ENCODE measurements around the gene TGIF1. TPM values are rescaled to one million over a fixed set of nuclear protein-coding genes. Genes with fewer than 3 reads are reported as not detected.

The TGIF1 gene
- total and polyA plus RNA-seq, 10 of the 15 experiments (the other 5 are each of a cell fraction or from before 2014, with no cell fraction given) = 1.8 to 8.5 (median 6.4) TPM

- FAIRE-seq = no peak
- Histone ChIP-seq H3K9ac (ENCODE audit: control insufficient read depth, insufficient read depth, low read length) (no peak overlapping the region), H3K27me3 (replicated peaks in 1 of 2; ENCODE audit: control insufficient read depth in 2 of 2, insufficient read depth in 2 of 2, low read length in 1 of 2) (no peaks in the 10 kb centered on the region; a peak in 1 of 4 replicates), H3K4me3 (no peak overlapping the region), H3K79me2 (ENCODE audit: control insufficient read depth, insufficient read depth, low read length) (no peaks in the 10 kb centered on the region), H4K20me1 (ENCODE audit: control insufficient read depth, insufficient read depth) (no peaks in the 10 kb centered on the region), H3K36me3 (ENCODE audit: control insufficient read depth in 2 of 2, insufficient read depth in 2 of 2, low read length in 1 of 2) (no peaks in the 10 kb centered on the region), H3K4me1 (ENCODE audit: control insufficient read depth, insufficient read depth, low read length) (peaks cover 6% of the 10 kb centered on the region; the same call in 1 of the 2 replicates), H3K4me2 (ENCODE audit: control insufficient read depth, insufficient read depth) (no peak overlapping the region), H2AFZ (ENCODE audit: control insufficient read depth, low read depth, low read length) (no peak overlapping the region), H3K9me3 (replicated peaks; ENCODE audit: control insufficient read depth, insufficient read depth, low read length) (peaks cover 5% of the 10 kb centered on the region; the same call in 2 of the 3 replicates), H3K27ac (ENCODE audit: control insufficient read depth, insufficient read depth) (no peak overlapping the region)
- intact Hi-C loops (cut with micrococcal nuclease; ENCODE audit: unreplicated experiment) = no loop called here
- in situ Hi-C loops (cut with MboI) = loop anchor here (10.0 kb wide), 1 partner anchor 484 kb away; no protein-coding TSS in a partner anchor
- BruUV-seq (replicated peaks) = no TSS peak
- peak; percentile 82 for ATAC-seq
- CTCF ChIA-PET = interaction anchor here (0.9 to 3.9 kb wide), 16 partner anchors 10 to 206 kb away, joined by 3 to 21 read pairs (median 6); no protein-coding TSS in a partner anchor
- RAD21 ChIA-PET (ENCODE audit: unreplicated experiment) = interaction anchor here (0.9 to 4.2 kb wide), 14 partner anchors 8 to 207 kb away, joined by 3 to 36 read pairs (median 4); no protein-coding TSS in a partner anchor
- POLR2A ChIA-PET = interaction anchor here (1.0 kb wide), 2 partner anchors 14 to 67 kb away, joined by 4 read pairs; no protein-coding TSS in a partner anchor
- 19% methylated on average over 5 of the region's 5 CpGs for WGBS (ENCODE audit: insufficient coverage, insufficient replicate concordance, low lambda C conversion rate, missing lambda C conversion rate)
- SMC1A ChIA-PET (ENCODE audit: uncharacterized antibody, unreplicated experiment) = interaction anchor here (0.7 to 5.4 kb wide), 29 partner anchors 7 to 209 kb away, joined by 3 to 33 read pairs (median 4); no protein-coding TSS in a partner anchor
- DNase-seq (ENCODE audit: low read depth, low spot score) = no peak
- no peak for TF ChIP-seq MEF2B (IDR thresholded peaks at IDR 0.05; ENCODE audit: partially characterized antibody, poor library complexity, severe bottlenecking)
- TF ChIP-seq YY1 (IDR thresholded peaks at IDR 0.05; ENCODE audit: low read depth, low read length) = no peak
- no peak for TF ChIP-seq NR2C1 (IDR thresholded peaks at IDR 0.05)
- no peak for TF ChIP-seq ZNF217 (IDR thresholded peaks at IDR 0.05)
- TF ChIP-seq IKZF2 (IDR thresholded peaks at IDR 0.05) = peak in 1 of 2 experiments; percentile 10; a peak in 1 of 4 replicates
- TF ChIP-seq FOS (IDR thresholded peaks at IDR 0.05; ENCODE audit: borderline replicate concordance, extremely low read depth, insufficient read length) = no peak
- no peak for TF ChIP-seq KDM1A (IDR thresholded peaks at IDR 0.05; ENCODE audit: borderline replicate concordance)
- TF ChIP-seq, protein P1, sequence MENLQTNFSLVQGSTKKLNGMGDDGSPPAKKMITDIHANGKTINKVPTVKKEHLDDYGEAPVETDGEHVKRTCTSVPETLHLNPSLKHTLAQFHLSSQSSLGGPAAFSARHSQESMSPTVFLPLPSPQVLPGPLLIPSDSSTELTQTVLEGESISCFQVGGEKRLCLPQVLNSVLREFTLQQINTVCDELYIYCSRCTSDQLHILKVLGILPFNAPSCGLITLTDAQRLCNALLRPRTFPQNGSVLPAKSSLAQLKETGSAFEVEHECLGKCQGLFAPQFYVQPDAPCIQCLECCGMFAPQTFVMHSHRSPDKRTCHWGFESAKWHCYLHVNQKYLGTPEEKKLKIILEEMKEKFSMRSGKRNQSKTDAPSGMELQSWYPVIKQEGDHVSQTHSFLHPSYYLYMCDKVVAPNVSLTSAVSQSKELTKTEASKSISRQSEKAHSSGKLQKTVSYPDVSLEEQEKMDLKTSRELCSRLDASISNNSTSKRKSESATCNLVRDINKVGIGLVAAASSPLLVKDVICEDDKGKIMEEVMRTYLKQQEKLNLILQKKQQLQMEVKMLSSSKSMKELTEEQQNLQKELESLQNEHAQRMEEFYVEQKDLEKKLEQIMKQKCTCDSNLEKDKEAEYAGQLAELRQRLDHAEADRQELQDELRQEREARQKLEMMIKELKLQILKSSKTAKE (IDR thresholded peaks at IDR 0.05; ENCODE audit: low read depth, poor library complexity, severe bottlenecking) = no peak
- no peak for TF ChIP-seq STAT1 (conservative IDR thresholded peaks at IDR 0.05)
- no peak for TF ChIP-seq RELA (IDR thresholded peaks at IDR 0.05; ENCODE audit: borderline replicate concordance, partially characterized antibody)
- no peak for TF ChIP-seq SP1 (IDR thresholded peaks at IDR 0.05; ENCODE audit: low read depth, low read length)
- TF ChIP-seq TCF7 (IDR thresholded peaks at IDR 0.05; ENCODE audit: borderline replicate concordance) = no peak
- no peak for TF ChIP-seq PML (IDR thresholded peaks at IDR 0.05; ENCODE audit: low read length)
- TF ChIP-seq KAT2A (conservative IDR thresholded peaks at IDR 0.05; ENCODE audit: control insufficient read depth, low read depth, low read length) = no peak
- no peak for TF ChIP-seq ZSCAN29 (IDR thresholded peaks at IDR 0.05)
- no peak for TF ChIP-seq MTA2 (IDR thresholded peaks at IDR 0.05; ENCODE audit: low read depth)
- no peak for TF ChIP-seq CHD4 (IDR thresholded peaks at IDR 0.05)
- TF ChIP-seq NR2F1 (conservative IDR thresholded peaks at IDR 0.05) = no peak
- TF ChIP-seq, protein P2, sequence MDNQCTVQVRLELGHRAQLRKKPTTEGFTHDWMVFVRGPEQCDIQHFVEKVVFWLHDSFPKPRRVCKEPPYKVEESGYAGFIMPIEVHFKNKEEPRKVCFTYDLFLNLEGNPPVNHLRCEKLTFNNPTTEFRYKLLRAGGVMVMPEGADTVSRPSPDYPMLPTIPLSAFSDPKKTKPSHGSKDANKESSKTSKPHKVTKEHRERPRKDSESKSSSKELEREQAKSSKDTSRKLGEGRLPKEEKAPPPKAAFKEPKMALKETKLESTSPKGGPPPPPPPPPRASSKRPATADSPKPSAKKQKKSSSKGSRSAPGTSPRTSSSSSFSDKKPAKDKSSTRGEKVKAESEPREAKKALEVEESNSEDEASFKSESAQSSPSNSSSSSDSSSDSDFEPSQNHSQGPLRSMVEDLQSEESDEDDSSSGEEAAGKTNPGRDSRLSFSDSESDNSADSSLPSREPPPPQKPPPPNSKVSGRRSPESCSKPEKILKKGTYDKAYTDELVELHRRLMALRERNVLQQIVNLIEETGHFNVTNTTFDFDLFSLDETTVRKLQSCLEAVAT (IDR thresholded peaks at IDR 0.05) = no peak
- no peak for TF ChIP-seq IRF3 (IDR thresholded peaks at IDR 0.05)
- no peak for TF ChIP-seq YBX1 (IDR thresholded peaks at IDR 0.05)
These were observed 9.2 kb downstream of the TGIF1 start for GRCh38 chr18:3458952-3459853.

Data from GM12878 (cell line).